ENCODE data around the gene TNFRSF14.

TNFRSF14 gene

GRCh38 chr1:2556277-2556677 lies at the start of gene TNFRSF14:
TNFRSF14 (plus strand) TSS chr1:2556371; CDS start chr1:2556665, 294 bp downstream.
- DNase-seq (ENCODE audit: low read depth) = no peak
- H3K4me3 ChIP-seq (ENCODE audit: low read depth, low read length) = peak within 1 kb of the TSS; percentile 44

GRCh38 chr1:2506901-2507565 lies 49.1 kb upstream of the TNFRSF14 start:
- no peak overlapping the region for H3K4me3 ChIP-seq (ENCODE audit: low read depth, low read length)
- DNase-seq (ENCODE audit: low read depth) = no peak

DNA sequence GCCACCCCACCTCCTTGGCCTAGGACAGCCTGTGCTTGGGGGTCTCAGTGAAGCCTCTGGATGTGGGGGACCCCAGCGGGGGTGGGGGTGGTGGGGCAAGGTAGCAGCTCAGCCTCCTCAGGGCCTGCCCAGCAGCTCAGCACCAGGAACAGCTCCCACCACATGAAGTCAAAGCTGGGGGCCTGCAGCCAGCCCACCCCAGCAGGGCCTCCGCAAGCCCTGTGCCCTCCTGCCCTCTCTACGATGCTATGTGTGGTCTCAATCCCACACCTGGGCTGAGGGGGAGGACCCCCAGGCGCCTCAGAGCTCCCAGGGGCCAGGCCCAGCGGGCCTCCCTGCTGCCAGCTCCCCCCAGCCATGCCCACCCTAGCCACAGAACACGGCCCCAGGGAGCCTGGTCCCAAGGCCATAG lies 48.4 kb upstream of the TNFRSF14 start:
- no peak overlapping the region for H3K4me3 ChIP-seq (ENCODE audit: low read depth, low read length)
- no peak for DNase-seq (ENCODE audit: low read depth)

DNA sequence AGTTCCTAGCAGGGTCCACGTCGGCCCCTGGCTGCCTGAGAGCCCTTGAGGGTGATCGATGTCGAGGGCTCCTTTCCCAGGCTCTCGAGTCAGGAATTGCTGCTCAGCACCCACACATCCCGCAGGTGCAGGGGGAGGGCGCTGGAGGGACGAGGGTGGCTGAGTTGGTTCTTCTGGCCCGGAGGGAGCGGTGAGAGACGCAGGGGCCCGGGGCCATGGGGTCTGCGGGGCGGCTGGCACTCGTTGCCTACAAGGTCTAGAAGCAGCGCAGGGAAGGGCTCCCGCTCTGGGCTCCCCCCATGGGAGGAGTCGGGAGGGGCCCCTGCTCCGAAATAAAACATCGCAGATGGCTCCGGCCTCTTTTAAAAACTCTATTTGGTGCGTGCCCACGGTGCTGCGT lies 48.0 kb upstream of the TNFRSF14 start:
- DNase-seq (ENCODE audit: low read depth) = no peak
- H3K4me3 ChIP-seq (ENCODE audit: low read depth, low read length) = no peak overlapping the region

GRCh38 chr1:2508751-2509150 lies 47.4 kb upstream of the TNFRSF14 start:
- DNase-seq (ENCODE audit: low read depth) = no peak
- H3K4me3 ChIP-seq (ENCODE audit: low read depth, low read length) = no peak overlapping the region

GRCh38 chr1:2509589-2509988 lies 46.6 kb upstream of the TNFRSF14 start:
- DNase-seq (ENCODE audit: low read depth) = no peak
- no peak overlapping the region for H3K4me3 ChIP-seq (ENCODE audit: low read depth, low read length)

GRCh38 chr1:2510366-2511155 lies 45.6 kb upstream of the TNFRSF14 start:
- H3K4me3 ChIP-seq (ENCODE audit: low read depth, low read length) = no peak overlapping the region
- DNase-seq (ENCODE audit: low read depth) = no peak

DNA sequence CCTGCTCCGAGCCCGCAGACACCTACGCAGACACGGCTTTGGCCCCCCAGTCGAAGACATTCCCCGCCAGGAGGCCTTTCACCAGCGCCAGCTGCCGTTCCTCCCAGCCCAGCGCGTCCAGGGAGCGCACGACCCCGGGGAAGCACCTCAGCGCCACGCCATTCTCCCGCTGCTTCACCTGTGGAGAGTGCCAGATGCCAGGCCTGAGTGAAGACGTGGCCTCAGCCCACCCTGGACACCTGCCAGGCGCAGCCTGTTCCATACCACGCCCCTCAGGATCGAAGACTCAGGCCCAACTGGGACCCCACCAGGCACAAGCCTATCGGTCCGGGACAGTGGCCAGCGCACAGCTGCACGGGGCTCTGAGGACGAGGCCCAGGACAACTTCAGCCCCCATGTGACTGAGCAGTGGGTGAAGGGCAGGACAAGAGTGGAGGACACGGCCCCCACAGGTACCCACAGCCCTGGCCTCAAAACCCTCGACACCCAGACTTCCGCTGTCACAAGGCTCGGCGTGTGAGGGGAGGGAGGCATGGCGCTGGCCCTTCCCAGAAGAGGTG lies 43.2 kb upstream of the TNFRSF14 start:
- no peak overlapping the region for H3K4me3 ChIP-seq (ENCODE audit: low read depth, low read length)
- DNase-seq (ENCODE audit: low read depth) = no peak

- DNase-seq (ENCODE audit: low read depth) = no peak
- no peak overlapping the region for H3K4me3 ChIP-seq (ENCODE audit: low read depth, low read length)
Observed at GRCh38 chr1:2513939-2514652, 42.1 kb upstream of the TNFRSF14 start.

- no peak overlapping the region for H3K4me3 ChIP-seq (ENCODE audit: low read depth, low read length)
- DNase-seq (ENCODE audit: low read depth) = no peak
Observed at GRCh38 chr1:2514863-2515762, 41.1 kb upstream of the TNFRSF14 start.

- no peak overlapping the region for H3K4me3 ChIP-seq (ENCODE audit: low read depth, low read length)
Observed at GRCh38 chr1:2515763-2516080, 40.4 kb upstream of the TNFRSF14 start.

DNA sequence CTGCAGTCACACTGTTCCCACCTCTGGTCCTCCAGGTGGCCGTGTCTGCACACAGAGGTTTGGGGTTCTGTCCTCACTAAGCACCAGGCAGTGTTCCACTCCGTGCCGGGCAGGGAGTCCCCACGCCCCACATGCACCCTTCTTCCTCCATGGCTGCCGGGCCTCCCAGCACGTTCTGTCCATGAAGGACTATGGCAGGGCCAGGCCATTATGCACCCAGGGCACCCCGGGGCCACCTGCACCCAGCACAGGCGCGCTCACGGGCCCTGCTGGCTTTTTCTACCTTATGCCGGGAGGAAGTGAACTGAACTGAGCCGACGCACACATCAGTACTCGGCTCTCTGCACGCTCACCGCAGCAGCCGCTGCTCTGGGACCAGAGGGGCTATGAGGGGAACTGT lies 40.0 kb upstream of the TNFRSF14 start:
- no peak overlapping the region for H3K4me3 ChIP-seq (ENCODE audit: low read depth, low read length)
- DNase-seq (ENCODE audit: low read depth) = no peak

More at GRCh38 chr1:2515763-2516080, 40.4 kb upstream of the TNFRSF14 start:
- DNase-seq (ENCODE audit: low read depth) = no peak

GRCh38 chr1:2516946-2517345 lies 39.2 kb upstream of the TNFRSF14 start:
- no peak for DNase-seq (ENCODE audit: low read depth)
- H3K4me3 ChIP-seq (ENCODE audit: low read depth, low read length) = no peak overlapping the region

DNA sequence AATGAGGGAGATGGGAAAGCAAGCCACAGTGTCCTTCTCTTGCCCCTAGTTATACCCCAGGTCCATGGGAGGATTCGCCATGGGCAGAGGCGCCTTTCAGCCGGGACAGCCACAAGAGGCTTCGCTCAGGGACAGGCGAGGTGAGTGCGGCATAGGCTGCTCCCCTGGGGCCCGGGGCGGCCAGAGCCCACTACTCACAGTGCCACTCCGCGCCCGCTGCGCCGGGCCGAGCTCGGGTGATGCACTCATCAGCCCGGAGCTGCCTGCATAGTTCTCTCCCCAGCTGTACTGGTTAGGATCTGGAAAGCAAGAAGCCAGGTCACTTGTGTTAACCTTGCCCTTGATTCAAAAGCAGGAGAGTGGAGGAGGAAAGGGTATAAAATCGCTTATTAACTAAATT lies 38.2 kb upstream of the TNFRSF14 start:
- no peak overlapping the region for H3K4me3 ChIP-seq (ENCODE audit: low read depth, low read length)
- no peak for DNase-seq (ENCODE audit: low read depth)

DNA sequence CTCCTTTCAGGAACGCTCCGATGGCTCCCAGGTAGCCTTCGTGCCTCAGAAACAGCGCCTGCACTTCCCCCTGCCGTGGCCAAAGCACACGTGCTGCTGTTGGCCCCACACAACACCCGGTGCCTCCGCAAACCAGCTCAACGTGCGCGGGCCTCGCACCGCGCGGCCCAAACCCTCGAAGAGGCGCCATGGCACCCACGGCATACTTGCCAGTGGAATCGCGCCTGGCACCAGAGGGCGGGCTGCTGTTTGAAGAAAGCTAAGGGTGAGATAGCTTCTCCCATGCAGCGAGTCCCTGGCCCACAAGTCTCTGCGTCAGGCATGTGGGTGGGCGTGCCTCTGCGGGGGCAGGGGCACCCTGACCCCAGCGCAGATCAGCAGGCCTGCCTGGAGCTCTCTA lies 37.6 kb upstream of the TNFRSF14 start:
- H3K4me3 ChIP-seq (ENCODE audit: low read depth, low read length) = no peak overlapping the region
- no peak for DNase-seq (ENCODE audit: low read depth)

DNA sequence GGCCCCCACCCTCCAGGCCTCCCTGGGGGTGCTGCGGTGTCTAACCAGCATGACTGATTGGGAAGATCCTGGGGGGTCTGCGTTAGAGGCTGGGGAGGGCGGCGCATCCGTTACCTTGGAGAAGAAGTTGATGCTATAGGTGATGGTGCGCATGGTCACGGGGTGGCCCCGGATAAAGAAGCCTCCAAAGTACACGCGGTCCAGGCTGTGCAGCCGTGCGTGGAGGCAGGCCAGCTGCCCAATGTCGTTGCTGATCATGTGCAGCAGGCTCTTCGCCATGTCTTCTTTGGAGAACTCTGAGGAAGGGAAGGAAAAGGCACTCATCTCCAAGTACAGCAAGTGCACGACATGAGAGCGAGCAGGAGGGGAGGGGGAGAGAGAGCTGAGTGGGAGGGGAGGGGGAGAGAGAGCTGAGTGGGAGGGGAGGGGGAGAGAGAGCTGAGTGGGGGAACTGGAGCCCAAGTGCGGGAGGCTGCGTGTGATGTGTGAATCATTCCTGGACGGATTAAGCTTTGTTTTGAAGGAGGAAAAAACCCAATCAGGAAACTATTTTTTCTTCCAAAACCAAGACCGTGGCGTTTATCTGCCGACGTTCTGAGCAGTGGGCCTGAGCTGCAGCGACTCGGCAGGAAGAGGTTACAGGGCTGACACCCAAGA lies 37.0 kb upstream of the TNFRSF14 start:
- H3K4me3 ChIP-seq (ENCODE audit: low read depth, low read length) = no peak overlapping the region
- DNase-seq (ENCODE audit: low read depth) = no peak

GRCh38 chr1:2519729-2520128 lies 36.4 kb upstream of the TNFRSF14 start:
- DNase-seq (ENCODE audit: low read depth) = no peak
- no peak overlapping the region for H3K4me3 ChIP-seq (ENCODE audit: low read depth, low read length)

- no peak overlapping the region for H3K4me3 ChIP-seq (ENCODE audit: low read depth, low read length)
- no peak for DNase-seq (ENCODE audit: low read depth)
Observed at GRCh38 chr1:2520206-2520605, 36.0 kb upstream of the TNFRSF14 start.

GRCh38 chr1:2520806-2521205 lies 35.4 kb upstream of the TNFRSF14 start:
- H3K4me3 ChIP-seq (ENCODE audit: low read depth, low read length) = no peak overlapping the region
- no peak for DNase-seq (ENCODE audit: low read depth)
